ENCODE results near the gene KCNN3.

DNA sequence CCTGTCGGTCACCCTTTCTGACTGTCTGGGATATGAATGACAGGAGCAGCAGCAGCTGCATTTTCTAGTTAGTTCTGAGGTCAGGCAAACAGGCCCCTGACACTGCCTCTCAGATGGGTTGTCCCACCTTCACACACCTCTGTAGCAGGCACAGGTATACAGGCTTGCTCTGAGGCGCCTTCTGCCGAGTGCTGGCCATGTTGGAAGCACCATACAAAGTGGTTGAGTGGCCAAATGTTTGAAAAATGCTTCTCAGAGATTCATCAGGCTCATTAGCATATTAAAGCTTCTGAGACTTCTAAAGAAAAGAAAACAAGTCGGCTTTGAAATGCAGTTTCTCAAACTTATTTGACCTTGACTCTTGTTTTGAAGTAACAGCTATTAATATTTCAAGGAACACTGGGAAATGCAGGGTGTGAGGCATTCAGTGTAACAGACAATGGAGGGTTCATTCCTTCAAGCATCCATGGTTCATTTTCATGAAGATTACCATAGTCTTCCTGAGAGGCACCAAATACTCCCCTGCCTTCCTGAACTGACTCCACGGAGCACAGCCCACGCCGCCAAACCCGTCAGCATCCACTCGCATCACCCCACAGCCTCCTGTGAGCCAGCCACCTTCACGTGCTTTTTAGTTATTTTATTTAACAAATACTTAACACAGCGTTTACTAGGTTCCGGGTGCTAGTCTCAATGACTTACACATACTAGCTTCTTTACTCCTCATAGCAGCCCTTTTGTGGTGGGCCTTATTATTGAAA, 81.8 kb downstream of the KCNN3 start:
- no peak for TF ChIP-seq POLR2A (IDR thresholded peaks at IDR 0.05)
- TF ChIP-seq, protein P1, sequence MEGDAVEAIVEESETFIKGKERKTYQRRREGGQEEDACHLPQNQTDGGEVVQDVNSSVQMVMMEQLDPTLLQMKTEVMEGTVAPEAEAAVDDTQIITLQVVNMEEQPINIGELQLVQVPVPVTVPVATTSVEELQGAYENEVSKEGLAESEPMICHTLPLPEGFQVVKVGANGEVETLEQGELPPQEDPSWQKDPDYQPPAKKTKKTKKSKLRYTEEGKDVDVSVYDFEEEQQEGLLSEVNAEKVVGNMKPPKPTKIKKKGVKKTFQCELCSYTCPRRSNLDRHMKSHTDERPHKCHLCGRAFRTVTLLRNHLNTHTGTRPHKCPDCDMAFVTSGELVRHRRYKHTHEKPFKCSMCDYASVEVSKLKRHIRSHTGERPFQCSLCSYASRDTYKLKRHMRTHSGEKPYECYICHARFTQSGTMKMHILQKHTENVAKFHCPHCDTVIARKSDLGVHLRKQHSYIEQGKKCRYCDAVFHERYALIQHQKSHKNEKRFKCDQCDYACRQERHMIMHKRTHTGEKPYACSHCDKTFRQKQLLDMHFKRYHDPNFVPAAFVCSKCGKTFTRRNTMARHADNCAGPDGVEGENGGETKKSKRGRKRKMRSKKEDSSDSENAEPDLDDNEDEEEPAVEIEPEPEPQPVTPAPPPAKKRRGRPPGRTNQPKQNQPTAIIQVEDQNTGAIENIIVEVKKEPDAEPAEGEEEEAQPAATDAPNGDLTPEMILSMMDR (IDR thresholded peaks at IDR 0.05 in 4 of 5, conservative IDR thresholded peaks at IDR 0.05 in 1 of 5) = no peak
